Upper lobe of left lung (tissue), 6 donors: ENCODE measurements around the gene TRIL. TPM values are rescaled to one million over a fixed set of nuclear protein-coding genes. Genes with fewer than 3 reads are reported as not detected.

ENCODE experiments used
- ATAC-seq, 2 donors: fragments of 200-7000 bp; cut with Tn5 transposase; one replicate each; pipeline ENCODE4 v1.9.1; 2022; ENCODE audit warnings: mild to moderate bottlenecking in 2 of 2, moderate library complexity in 2 of 2; ENCODE audit not compliant: low FRiP score in 2 of 2
- DNase-seq, 2 donors: peaks; one replicate each; pipeline ENCODE4 v3.0.0-alpha.2; 2019 to 2020
- H3K27ac ChIP-seq, 4 donors: fragments of 200-600 bp; sonication (generic); one replicate each; pipeline ENCODE4 v1.5.1; 2016 to 2019
- H3K27me3 ChIP-seq, 4 donors: fragments of 200-600 bp; sonication (generic); one replicate each; pipeline ENCODE4 v1.5.1; 2017 to 2019
- H3K36me3 ChIP-seq, 4 donors: fragments of 200-600 bp; sonication (generic); one replicate each; pipeline ENCODE4 v1.5.1; 2016 to 2019
- H3K4me1 ChIP-seq, 4 donors: fragments of 200-600 bp; sonication (generic); one replicate each; pipeline ENCODE4 v1.5.1; 2018 to 2019
- H3K4me3 ChIP-seq, 4 donors: fragments of 200-600 bp; sonication (generic); one replicate each; pipeline ENCODE4 v1.5.1; 2017 to 2019; ENCODE audit warnings: mild to moderate bottlenecking in 2 of 4, moderate library complexity in 1 of 4
- H3K9me3 ChIP-seq, 4 donors: fragments of 200-600 bp; sonication (generic); one replicate each; pipeline ENCODE4 v1.5.1; 2018 to 2019
- EP300 ChIP-seq, 4 donors: sonication (generic); formaldehyde crosslinking; IDR thresholded peaks; one replicate each; pipeline ENCODE4 v1.5.1; 2017; ENCODE audit warnings: antibody characterized with exemption in 4 of 4, control low read depth in 2 of 4
- POLR2A ChIP-seq, 4 donors: fragments of 450-650 bp; IDR thresholded peaks; one replicate each; pipeline ENCODE4 v1.5.1; 2016 to 2017; ENCODE audit warnings: antibody characterized with exemption in 4 of 4, mild to moderate bottlenecking in 2 of 4
- POLR2AphosphoS5 ChIP-seq, 2 donors: sonication (generic); formaldehyde crosslinking; IDR thresholded peaks; one replicate each; pipeline ENCODE4 v1.5.1; 2017; ENCODE audit warnings: antibody characterized with exemption in 2 of 2
- WGBS, 2 donors: methylation state at CpG; one replicate each; pipeline ENCODE4 v1.1.5; 2017 to 2018; 5-methylcytosine and 5-hydroxymethylcytosine counted together
- total RNA-seq, 6 donors: library from RNA; depleted of rRNA in 4 of 6; stranded (reverse); fragments of >200 nt in 4 of 6; gene quantifications; one replicate each; pipeline versions ENCODE4 v1.1.0 to v1.2.1, GENCODE V29; 2016 to 2021
- TF ChIP-seq, protein P1 (sequence below), 6 experiments: fragments of 450-650 bp in 4 of 6; fragments of 200-600 bp in 2 of 6; sonication (generic) in 2 of 6; IDR thresholded peaks; one replicate each; pipeline ENCODE4 v1.5.1; 2016 to 2019; ENCODE audit warnings: antibody characterized with exemption in 6 of 6
- donor health status: DM: no; HTN: no; CAD: no; lungs with moderate emphysema.
- donor health status: DM: no; HTN: yes; CAD: no; lungs with severe emphysema.

Gene TRIL
- total RNA-seq, 6 donors from 2014 or later: 2.8 to 11.0 (median 5.6) TPM

GRCh38 chr7:28961972-28962371 lies 3.8 kb upstream of the TRIL start:
- Histone ChIP-seq H3K4me1 (peaks cover 15 to 43% (median 18%) of the 10 kb centered on the region in 4 donors), H3K27me3 (peaks cover 0 to 18% (median 10%) of the 10 kb centered on the region in 4 donors), H3K4me3 (no peak overlapping the region), H3K9me3 (no peaks in the 10 kb centered on the region), H3K27ac (no peak overlapping the region), H3K36me3 (no peaks in the 10 kb centered on the region)
- peak in 1 of 2 donors; percentile 28 for ATAC-seq
- no peak for TF ChIP-seq POLR2AphosphoS5 (IDR thresholded peaks at IDR 0.05)
- TF ChIP-seq, protein P1, sequence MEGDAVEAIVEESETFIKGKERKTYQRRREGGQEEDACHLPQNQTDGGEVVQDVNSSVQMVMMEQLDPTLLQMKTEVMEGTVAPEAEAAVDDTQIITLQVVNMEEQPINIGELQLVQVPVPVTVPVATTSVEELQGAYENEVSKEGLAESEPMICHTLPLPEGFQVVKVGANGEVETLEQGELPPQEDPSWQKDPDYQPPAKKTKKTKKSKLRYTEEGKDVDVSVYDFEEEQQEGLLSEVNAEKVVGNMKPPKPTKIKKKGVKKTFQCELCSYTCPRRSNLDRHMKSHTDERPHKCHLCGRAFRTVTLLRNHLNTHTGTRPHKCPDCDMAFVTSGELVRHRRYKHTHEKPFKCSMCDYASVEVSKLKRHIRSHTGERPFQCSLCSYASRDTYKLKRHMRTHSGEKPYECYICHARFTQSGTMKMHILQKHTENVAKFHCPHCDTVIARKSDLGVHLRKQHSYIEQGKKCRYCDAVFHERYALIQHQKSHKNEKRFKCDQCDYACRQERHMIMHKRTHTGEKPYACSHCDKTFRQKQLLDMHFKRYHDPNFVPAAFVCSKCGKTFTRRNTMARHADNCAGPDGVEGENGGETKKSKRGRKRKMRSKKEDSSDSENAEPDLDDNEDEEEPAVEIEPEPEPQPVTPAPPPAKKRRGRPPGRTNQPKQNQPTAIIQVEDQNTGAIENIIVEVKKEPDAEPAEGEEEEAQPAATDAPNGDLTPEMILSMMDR (IDR thresholded peaks at IDR 0.05): no peak
- no peak for TF ChIP-seq EP300 (IDR thresholded peaks at IDR 0.05)
- no peak for TF ChIP-seq POLR2A (IDR thresholded peaks at IDR 0.05)
- peak in 1 of 2 donors; percentile 25 for DNase-seq
- 68 to 71% methylated on average over 4 to 5 of the region's 5 CpGs for WGBS, 2 donors

DNA sequence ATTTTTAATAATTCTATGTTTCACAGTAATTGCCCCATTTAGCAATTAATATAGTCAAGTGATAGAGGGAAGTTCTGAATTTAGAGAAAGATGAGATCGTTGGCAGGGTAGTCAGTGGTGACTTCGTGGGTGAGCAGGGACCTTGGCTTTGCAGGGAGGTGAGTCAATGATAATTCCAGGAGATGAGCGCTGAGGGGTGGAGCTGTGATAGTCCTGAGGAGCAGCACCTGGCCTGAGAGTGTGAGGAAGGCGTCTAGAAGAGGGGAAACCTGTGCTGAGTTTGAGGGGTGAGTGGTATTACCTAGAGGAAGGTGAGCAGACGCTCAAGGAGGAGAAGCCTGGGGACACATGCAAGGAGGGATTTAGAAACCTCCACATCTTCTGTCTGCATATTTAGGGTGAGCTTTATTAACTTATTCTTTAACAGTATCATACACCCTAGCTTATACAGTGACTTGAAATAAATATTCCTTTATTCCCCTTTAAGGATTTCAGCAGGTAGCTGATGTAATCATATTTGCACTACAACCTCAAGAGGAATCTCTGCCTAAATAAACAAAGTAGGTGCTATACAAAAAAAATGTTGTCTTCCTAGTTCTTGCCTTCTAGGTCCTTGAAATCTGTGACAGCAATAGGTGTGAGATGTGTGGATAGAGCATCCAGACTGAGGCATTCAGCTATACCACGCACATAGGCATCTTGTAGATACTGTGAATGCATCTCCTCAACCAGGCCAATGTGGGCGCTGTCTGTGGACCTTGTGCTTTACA lies 2.1 kb upstream of the TRIL start:
- 79 to 86% methylated on average over 7 of the region's 7 CpGs for WGBS, 2 donors
- Histone ChIP-seq H3K27ac (peak overlapping the region in 1 of 4 donors; percentile 0), H3K36me3 (no peaks in the 10 kb centered on the region), H3K4me1 (peaks cover 31 to 61% (median 35%) of the 10 kb centered on the region in 4 donors), H3K9me3 (no peaks in the 10 kb centered on the region), H3K27me3 (peaks cover 0 to 32% (median 21%) of the 10 kb centered on the region in 4 donors), H3K4me3 (no peak overlapping the region)
- ATAC-seq (no peak), DNase-seq (no peak)
- no peak for TF ChIP-seq POLR2A (IDR thresholded peaks at IDR 0.05)

- Histone ChIP-seq H3K27me3 (peaks cover 0 to 33% (median 21%) of the 10 kb centered on the region in 4 donors), H3K4me1 (peaks cover 31 to 61% (median 38%) of the 10 kb centered on the region in 4 donors), H3K4me3 (peak overlapping the region in 2 of 4 donors; percentile 60), H3K9me3 (no peaks in the 10 kb centered on the region), H3K27ac (peak overlapping the region in 3 of 4 donors; percentile 69 to 77 (median 76)), H3K36me3 (no peaks in the 10 kb centered on the region)
- DNase-seq (no peak), ATAC-seq (no peak)
- 66 to 69% methylated on average over 5 to 6 of the region's 6 CpGs for WGBS, 2 donors
- TF ChIP-seq EP300 (IDR thresholded peaks at IDR 0.05): no peak
- no peak for TF ChIP-seq POLR2A (IDR thresholded peaks at IDR 0.05)
- no peak for TF ChIP-seq POLR2AphosphoS5 (IDR thresholded peaks at IDR 0.05)
- TF ChIP-seq, protein P1 (IDR thresholded peaks at IDR 0.05): no peak
These were observed 834 bp upstream of the TRIL start for GRCh38 chr7:28958980-28959347.

DNA sequence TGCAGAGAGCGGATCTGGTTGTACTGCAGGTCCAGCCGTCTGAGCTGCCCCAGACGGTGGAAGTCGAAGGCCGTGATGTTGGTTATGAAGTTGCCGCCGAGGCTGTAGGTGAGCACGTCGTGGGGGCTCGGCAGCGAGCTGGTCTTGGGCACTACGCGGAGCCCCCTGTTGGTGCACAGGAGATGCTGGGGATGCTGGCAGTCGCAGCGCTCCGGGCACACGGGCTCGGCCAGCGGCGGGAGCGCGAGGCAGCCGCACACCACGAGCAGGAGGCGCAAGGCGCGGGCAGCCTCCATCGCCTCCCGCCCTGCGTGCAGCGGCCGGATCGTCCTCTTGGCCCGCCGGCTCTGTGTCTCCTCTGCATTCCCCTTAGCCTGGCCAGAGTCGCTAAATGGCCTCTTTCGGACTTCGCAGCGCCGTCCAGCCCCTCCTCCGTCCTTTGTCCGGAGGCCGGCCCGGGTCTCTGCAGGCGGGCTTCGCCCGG lies 337 bp downstream of the TRIL start:
- Histone ChIP-seq H3K4me3 (peak overlapping the region; percentile 6 to 60 (median 48)), H3K27me3 (peaks cover 0 to 33% (median 21%) of the 10 kb centered on the region in 4 donors), H3K36me3 (no peaks in the 10 kb centered on the region), H3K27ac (peak overlapping the region; percentile 25 to 77 (median 72)), H3K9me3 (no peaks in the 10 kb centered on the region), H3K4me1 (peaks cover 31 to 61% (median 38%) of the 10 kb centered on the region in 4 donors)
- ATAC-seq (peak in 1 of 2 donors; percentile 48), DNase-seq (peak in 1 of 2 donors; percentile 87)
- TF ChIP-seq EP300 (IDR thresholded peaks at IDR 0.05) (no peak), POLR2A (IDR thresholded peaks at IDR 0.05) (no peak), POLR2AphosphoS5 (IDR thresholded peaks at IDR 0.05) (no peak)
- TF ChIP-seq, protein P1 (IDR thresholded peaks at IDR 0.05): no peak
- 4% methylated on average over 35 of the region's 47 CpGs; no CpG with 5 or more reads in 1 of the 2 donors for WGBS, 2 donors

GRCh38 chr7:28957064-28957750 lies 923 bp downstream of the TRIL start:
- Histone ChIP-seq H3K9me3 (no peaks in the 10 kb centered on the region), H3K36me3 (no peaks in the 10 kb centered on the region), H3K27me3 (peaks cover 0 to 33% (median 21%) of the 10 kb centered on the region in 4 donors), H3K27ac (peak overlapping the region; percentile 25 to 76 (median 60)), H3K4me3 (peak overlapping the region in 3 of 4 donors; percentile 35 to 60 (median 60)), H3K4me1 (peaks cover 31 to 61% (median 38%) of the 10 kb centered on the region in 4 donors)
- 4 to 5% methylated on average over 27 to 50 of the region's 59 CpGs for WGBS, 2 donors
- TF ChIP-seq POLR2A (IDR thresholded peaks at IDR 0.05) (no peak), EP300 (IDR thresholded peaks at IDR 0.05) (no peak), POLR2AphosphoS5 (IDR thresholded peaks at IDR 0.05) (no peak)
- TF ChIP-seq, protein P1 (IDR thresholded peaks at IDR 0.05): no peak
- DNase-seq (peak; percentile 26 to 87), ATAC-seq (peak; percentile 16 to 26)
